ACHN (cell line): ENCODE data around the gene MBL2.

ENCODE experiments used
- DNase-seq: peaks from one replicate; pipeline ENCODE4 v3.0.0-alpha.2; 2015
- in situ Hi-C: cut with HindIII; loops from 2 replicates; pipeline ENCODE4 v1.10.0; 2017; ENCODE audit warnings: low sequenced_read_pairs, low pct_ligation_motif_present, low pct_unique_long_range_greater_than_20kb

Gene MBL2

GRCh38 chr10:52746169-52746568 lies 26.4 kb downstream of the MBL2 start:
- in situ Hi-C loops, result no loop called here
- peak; percentile 19 for DNase-seq

GRCh38 chr10:52744057-52744805 lies 28.4 kb downstream of the MBL2 start:
- DNase-seq, result no peak
- in situ Hi-C loops, result no loop called here

GRCh38 chr10:52742731-52743130 lies 29.9 kb downstream of the MBL2 start:
- in situ Hi-C loops, result no loop called here
- no peak for DNase-seq

- in situ Hi-C loops, result no loop called here
- no peak for DNase-seq
Observed at GRCh38 chr10:52741851-52742250, 30.7 kb downstream of the MBL2 start.

GRCh38 chr10:52740913-52741675 lies 31.5 kb downstream of the MBL2 start:
- in situ Hi-C loops, result no loop called here
- DNase-seq, result peak; percentile 43

- no peak for DNase-seq
- in situ Hi-C loops, result no loop called here
Observed at GRCh38 chr10:52740155-52740549, 32.4 kb downstream of the MBL2 start.

- no peak for DNase-seq
- in situ Hi-C loops, result no loop called here
Observed at GRCh38 chr10:52739380-52740154, 33.0 kb downstream of the MBL2 start.

GRCh38 chr10:52738951-52739350 lies 33.6 kb downstream of the MBL2 start:
- in situ Hi-C loops, result no loop called here
- DNase-seq, result no peak

- DNase-seq, result peak; percentile 47
- in situ Hi-C loops, result no loop called here
Observed at GRCh38 chr10:52729271-52730104, 43.1 kb downstream of the MBL2 start.

- DNase-seq, result no peak
- in situ Hi-C loops, result no loop called here
Observed at GRCh38 chr10:52720018-52720417, 52.6 kb downstream of the MBL2 start.
